ENCODE results near the gene LRFN2.

LRFN2 gene

DNA sequence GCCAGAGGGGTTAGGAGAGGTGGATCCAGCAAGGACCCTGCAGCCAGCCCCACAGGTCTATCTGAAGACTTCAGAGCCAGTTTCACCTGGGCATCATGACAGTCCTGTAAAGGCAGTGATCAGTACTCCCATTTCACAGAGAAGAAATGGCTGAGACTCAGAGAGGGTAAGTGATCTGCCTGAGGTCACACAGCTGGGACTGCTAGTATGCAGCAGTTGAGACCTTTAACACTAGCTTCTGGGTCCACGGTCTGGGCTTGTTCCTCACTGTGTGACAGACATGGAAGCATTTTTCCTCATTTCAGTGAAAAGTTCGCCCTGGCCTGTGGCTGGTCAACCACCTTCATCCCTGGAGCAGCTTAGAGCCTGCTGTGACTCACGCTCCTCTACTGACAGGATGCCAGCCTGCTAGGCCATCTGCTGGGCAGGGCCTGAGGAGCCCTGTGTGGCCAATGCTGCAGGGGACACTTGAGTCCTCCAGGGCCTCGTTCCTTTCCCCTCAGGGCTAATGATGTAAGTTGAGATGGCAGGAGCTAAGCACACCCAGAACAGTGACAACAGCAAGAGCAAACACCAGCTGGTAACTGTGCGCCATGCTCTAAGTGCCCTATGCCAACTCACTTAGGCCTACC, 192.0 kb downstream of the LRFN2 start:
- no peak overlapping the region for H3K18ac ChIP-seq (ENCODE audit: low read length)
- no peaks in the 10 kb centered on the region for H3K9me3 ChIP-seq (replicated peaks in 1 of 2; ENCODE audit: control insufficient read depth in 2 of 2, insufficient read depth in 1 of 2, low read depth in 1 of 2, low read length in 2 of 2)
- no peaks in the 10 kb centered on the region for H3K27me3 ChIP-seq (ENCODE audit: control insufficient read depth in 3 of 3, insufficient read depth in 3 of 3, low read depth in 1 of 3, low read length in 3 of 3)
- no peak overlapping the region for H3K4me2 ChIP-seq (ENCODE audit: insufficient read depth, low read length, poor library complexity, severe bottlenecking)
- H2BK15ac ChIP-seq (ENCODE audit: low read length), result no peak overlapping the region
- no peak overlapping the region for H4K8ac ChIP-seq (ENCODE audit: low read depth, low read length)
- H3K79me1 ChIP-seq (ENCODE audit: low read depth, low read length), result no peaks in the 10 kb centered on the region
- no peak overlapping the region for H2BK5ac ChIP-seq (ENCODE audit: low read length)
- no peaks in the 10 kb centered on the region for H3K36me3 ChIP-seq (replicated peaks in 1 of 2; ENCODE audit: control insufficient read depth in 2 of 2, insufficient read depth in 2 of 2, low read length in 2 of 2)
- H3K4ac ChIP-seq (ENCODE audit: low read length), result no peak overlapping the region
- H3K9ac ChIP-seq (ENCODE audit: low read depth, low read length, poor library complexity), result no peak overlapping the region
- WGBS, 2 donors (ENCODE audit: extremely low coverage in 2 of 2, insufficient read length in 2 of 2, insufficient replicate concordance in 1 of 2), result no CpG with 5 or more reads among the region's 5 CpGs
- no peak overlapping the region for H4K91ac ChIP-seq (ENCODE audit: low read depth, low read length, poor library complexity)
- H3K4me1 ChIP-seq (ENCODE audit: control insufficient read depth in 2 of 2, insufficient read depth in 1 of 2, low read depth in 1 of 2, low read length in 2 of 2), result peaks cover 0 to 4% of the 10 kb centered on the region in 2 donors
- H3K4me3 ChIP-seq (ENCODE audit: low read length in 2 of 2), result no peak overlapping the region
- no peak overlapping the region for H2BK12ac ChIP-seq (ENCODE audit: low read length)
- no peak overlapping the region for H3K27ac ChIP-seq (replicated peaks; ENCODE audit: low read length)
- no peak overlapping the region for H2AK5ac ChIP-seq (ENCODE audit: low read depth, low read length)
- no peak overlapping the region for H3K14ac ChIP-seq (ENCODE audit: low read length)
- no peak overlapping the region for H2AFZ ChIP-seq (ENCODE audit: low read length)
- H2BK120ac ChIP-seq (ENCODE audit: low read depth, low read length), result no peak overlapping the region
- DNase-seq (ENCODE audit: low spot score), result no peak
- no peak overlapping the region for H3K23ac ChIP-seq (ENCODE audit: low read depth, low read length, poor library complexity)

DNA sequence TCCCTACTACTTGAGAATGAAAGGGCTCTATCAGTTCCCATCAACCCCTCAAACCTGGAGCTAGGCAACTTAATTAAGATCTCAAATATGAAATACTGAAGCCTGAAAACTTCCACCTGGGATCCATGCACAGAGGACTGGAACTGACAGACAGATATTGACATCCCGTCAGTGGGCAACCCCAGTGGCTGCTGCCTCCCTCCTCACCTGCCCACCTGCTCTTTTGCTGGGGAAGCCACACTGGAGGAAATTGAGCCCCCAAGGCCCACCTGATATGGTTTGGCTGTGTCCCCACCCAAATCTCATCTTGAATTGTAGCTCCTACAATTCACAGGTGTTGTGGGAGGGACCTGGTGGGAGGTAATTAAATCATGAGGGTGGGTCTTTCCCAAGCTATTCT, 192.8 kb downstream of the LRFN2 start:
- no peak for DNase-seq (ENCODE audit: low spot score)
- no peak overlapping the region for H3K27ac ChIP-seq (replicated peaks; ENCODE audit: low read length)
- no peak overlapping the region for H4K8ac ChIP-seq (ENCODE audit: low read depth, low read length)
- H2BK120ac ChIP-seq (ENCODE audit: low read depth, low read length), result no peak overlapping the region
- no peak overlapping the region for H3K4me3 ChIP-seq (ENCODE audit: low read length in 2 of 2)
- H3K9me3 ChIP-seq (replicated peaks in 1 of 2; ENCODE audit: control insufficient read depth in 2 of 2, insufficient read depth in 1 of 2, low read depth in 1 of 2, low read length in 2 of 2), result no peaks in the 10 kb centered on the region
- no peak overlapping the region for H3K4ac ChIP-seq (ENCODE audit: low read length)
- no peak overlapping the region for H2BK5ac ChIP-seq (ENCODE audit: low read length)
- H3K36me3 ChIP-seq (replicated peaks in 1 of 2; ENCODE audit: control insufficient read depth in 2 of 2, insufficient read depth in 2 of 2, low read length in 2 of 2), result no peaks in the 10 kb centered on the region
- H2AK5ac ChIP-seq (ENCODE audit: low read depth, low read length), result no peak overlapping the region
- no peak overlapping the region for H3K14ac ChIP-seq (ENCODE audit: low read length)
- peaks cover 0 to 4% of the 10 kb centered on the region in 2 donors for H3K4me1 ChIP-seq (ENCODE audit: control insufficient read depth in 2 of 2, insufficient read depth in 1 of 2, low read depth in 1 of 2, low read length in 2 of 2)
- H3K23ac ChIP-seq (ENCODE audit: low read depth, low read length, poor library complexity), result no peak overlapping the region
- H3K79me1 ChIP-seq (ENCODE audit: low read depth, low read length), result no peaks in the 10 kb centered on the region
- H2BK12ac ChIP-seq (ENCODE audit: low read length), result no peak overlapping the region
- no peaks in the 10 kb centered on the region for H3K27me3 ChIP-seq (ENCODE audit: control insufficient read depth in 3 of 3, insufficient read depth in 3 of 3, low read depth in 1 of 3, low read length in 3 of 3)
- H2AFZ ChIP-seq (ENCODE audit: low read length), result no peak overlapping the region
- H3K18ac ChIP-seq (ENCODE audit: low read length), result no peak overlapping the region
- no peak overlapping the region for H4K91ac ChIP-seq (ENCODE audit: low read depth, low read length, poor library complexity)
- no CpG with 5 or more reads among the region's 1 CpG for WGBS, 2 donors (ENCODE audit: extremely low coverage in 2 of 2, insufficient read length in 2 of 2, insufficient replicate concordance in 1 of 2)
- H2BK15ac ChIP-seq (ENCODE audit: low read length), result no peak overlapping the region
- no peak overlapping the region for H3K9ac ChIP-seq (ENCODE audit: low read depth, low read length, poor library complexity)
- no peak overlapping the region for H3K4me2 ChIP-seq (ENCODE audit: insufficient read depth, low read length, poor library complexity, severe bottlenecking)

DNA sequence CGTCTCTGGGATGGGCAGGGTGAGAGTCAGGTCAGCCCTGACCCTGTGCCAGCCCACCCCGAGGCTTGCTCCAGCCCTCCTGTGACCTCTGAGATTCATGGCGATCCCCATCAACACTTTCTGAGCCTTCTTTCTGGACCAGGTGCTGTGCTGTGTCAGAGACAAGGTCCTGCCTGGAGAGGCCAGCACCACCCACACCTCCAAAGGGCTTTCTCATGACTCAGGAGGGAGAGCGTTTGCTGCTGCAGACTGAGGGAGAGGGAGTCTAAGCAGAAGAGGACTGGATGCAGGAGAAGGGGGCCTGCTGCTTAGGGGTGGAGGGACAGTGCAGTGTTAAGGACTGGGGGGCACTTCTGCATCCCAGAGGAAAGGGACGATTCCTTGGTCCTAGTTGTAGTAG, 193.5 kb downstream of the LRFN2 start:
- Histone ChIP-seq H3K27me3 (ENCODE audit: control insufficient read depth in 3 of 3, insufficient read depth in 3 of 3, low read depth in 1 of 3, low read length in 3 of 3) (no peaks in the 10 kb centered on the region), H3K9me3 (replicated peaks in 1 of 2; ENCODE audit: control insufficient read depth in 2 of 2, insufficient read depth in 1 of 2, low read depth in 1 of 2, low read length in 2 of 2) (no peaks in the 10 kb centered on the region), H2BK12ac (ENCODE audit: low read length) (no peak overlapping the region), H3K18ac (ENCODE audit: low read length) (no peak overlapping the region), H3K79me1 (ENCODE audit: low read depth, low read length) (no peaks in the 10 kb centered on the region), H3K4me3 (ENCODE audit: low read length in 2 of 2) (no peak overlapping the region), H2AFZ (ENCODE audit: low read length) (no peak overlapping the region), H3K23ac (ENCODE audit: low read depth, low read length, poor library complexity) (no peak overlapping the region), H3K4ac (ENCODE audit: low read length) (no peak overlapping the region), H2AK5ac (ENCODE audit: low read depth, low read length) (peak overlapping the region; percentile 26), H4K91ac (ENCODE audit: low read depth, low read length, poor library complexity) (no peak overlapping the region), H2BK120ac (ENCODE audit: low read depth, low read length) (no peak overlapping the region), H2BK5ac (ENCODE audit: low read length) (no peak overlapping the region), H4K8ac (ENCODE audit: low read depth, low read length) (no peak overlapping the region), H3K27ac (replicated peaks; ENCODE audit: low read length) (no peak overlapping the region), H3K9ac (ENCODE audit: low read depth, low read length, poor library complexity) (no peak overlapping the region), H3K36me3 (replicated peaks in 1 of 2; ENCODE audit: control insufficient read depth in 2 of 2, insufficient read depth in 2 of 2, low read length in 2 of 2) (no peaks in the 10 kb centered on the region), H3K4me1 (ENCODE audit: control insufficient read depth in 2 of 2, insufficient read depth in 1 of 2, low read depth in 1 of 2, low read length in 2 of 2) (peaks cover 0 to 2% of the 10 kb centered on the region in 2 donors), H3K14ac (ENCODE audit: low read length) (no peak overlapping the region), H2BK15ac (ENCODE audit: low read length) (no peak overlapping the region), H3K4me2 (ENCODE audit: insufficient read depth, low read length, poor library complexity, severe bottlenecking) (no peak overlapping the region)
- WGBS, 2 donors (ENCODE audit: extremely low coverage in 2 of 2, insufficient read length in 2 of 2, insufficient replicate concordance in 1 of 2), result no CpG with 5 or more reads among the region's 5 CpGs
- DNase-seq (ENCODE audit: low spot score), result no peak

DNA sequence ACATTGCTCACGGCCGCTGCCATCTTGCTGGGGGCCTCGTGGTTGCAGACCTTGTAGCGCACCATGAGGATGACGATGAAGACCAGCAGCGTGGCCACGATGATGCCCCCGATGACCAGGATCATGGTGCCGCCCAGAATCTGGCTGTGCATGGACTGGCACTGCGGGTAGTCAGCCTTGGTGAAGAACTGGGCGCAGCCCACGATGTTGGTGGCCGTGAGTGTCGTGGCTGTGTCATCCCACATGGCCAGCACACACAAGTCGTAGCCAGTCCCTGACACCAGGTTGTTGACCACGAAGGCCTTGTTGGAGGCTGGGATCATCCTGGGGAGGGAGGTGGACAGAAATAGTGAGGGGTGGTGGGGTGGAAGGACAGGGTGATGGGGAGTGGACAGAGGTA, 194.6 kb downstream of the LRFN2 start:
- Histone ChIP-seq H2BK5ac (ENCODE audit: low read length) (no peak overlapping the region), H3K4me2 (ENCODE audit: insufficient read depth, low read length, poor library complexity, severe bottlenecking) (no peak overlapping the region), H3K4ac (ENCODE audit: low read length) (no peak overlapping the region), H2BK12ac (ENCODE audit: low read length) (no peak overlapping the region), H3K18ac (ENCODE audit: low read length) (peak overlapping the region; percentile 81), H2AFZ (ENCODE audit: low read length) (no peak overlapping the region), H2BK120ac (ENCODE audit: low read depth, low read length) (no peak overlapping the region), H3K4me1 (ENCODE audit: control insufficient read depth in 2 of 2, insufficient read depth in 1 of 2, low read depth in 1 of 2, low read length in 2 of 2) (no peaks in the 10 kb centered on the region), H3K14ac (ENCODE audit: low read length) (no peak overlapping the region), H3K9ac (ENCODE audit: low read depth, low read length, poor library complexity) (no peak overlapping the region), H3K79me1 (ENCODE audit: low read depth, low read length) (no peaks in the 10 kb centered on the region), H4K91ac (ENCODE audit: low read depth, low read length, poor library complexity) (no peak overlapping the region), H3K27ac (replicated peaks; ENCODE audit: low read length) (no peak overlapping the region), H2AK5ac (ENCODE audit: low read depth, low read length) (peak overlapping the region; percentile 6), H3K27me3 (ENCODE audit: control insufficient read depth in 3 of 3, insufficient read depth in 3 of 3, low read depth in 1 of 3, low read length in 3 of 3) (no peaks in the 10 kb centered on the region), H3K9me3 (replicated peaks in 1 of 2; ENCODE audit: control insufficient read depth in 2 of 2, insufficient read depth in 1 of 2, low read depth in 1 of 2, low read length in 2 of 2) (no peaks in the 10 kb centered on the region), H3K4me3 (ENCODE audit: low read length in 2 of 2) (no peak overlapping the region), H3K36me3 (replicated peaks in 1 of 2; ENCODE audit: control insufficient read depth in 2 of 2, insufficient read depth in 2 of 2, low read length in 2 of 2) (no peaks in the 10 kb centered on the region), H2BK15ac (ENCODE audit: low read length) (no peak overlapping the region), H4K8ac (ENCODE audit: low read depth, low read length) (no peak overlapping the region), H3K23ac (ENCODE audit: low read depth, low read length, poor library complexity) (peak overlapping the region; percentile 86)
- DNase-seq (ENCODE audit: low spot score), result no peak
- no CpG with 5 or more reads among the region's 16 CpGs for WGBS, 2 donors (ENCODE audit: extremely low coverage in 2 of 2, insufficient read length in 2 of 2, insufficient replicate concordance in 1 of 2)
